Immature natural killer cell (primary cell): ENCODE data around the gene NR2F2. TPM values are rescaled to one million over a fixed set of nuclear protein-coding genes. Genes with fewer than 3 reads are reported as not detected.

Source experiments
- DNase-seq, 3 donors: peaks; one replicate each; pipeline ENCODE4 v3.0.0; 2022; ENCODE audit warnings: mixed read lengths in 1 of 3
- H3K27ac Mint-ChIP-seq, 6 donors: one replicate each; pipeline ENCODE4 v1.8.0; 2020; ENCODE audit warnings: mixed read lengths in 6 of 6, mild to moderate bottlenecking in 5 of 6, inconsistent platforms in 4 of 6, moderate library complexity in 3 of 6
- H3K27me3 Mint-ChIP-seq, 3 donors: one replicate each; pipeline ENCODE4 v1.8.0; 2020 to 2021; ENCODE audit warnings: low read depth in 3 of 3, mild to moderate bottlenecking in 3 of 3, mixed read lengths in 3 of 3, moderate library complexity in 3 of 3, inconsistent platforms in 1 of 3
- H3K36me3 Mint-ChIP-seq, 3 donors: one replicate each; pipeline ENCODE4 v1.8.0; 2020; ENCODE audit warnings: mixed read lengths in 3 of 3, inconsistent platforms in 2 of 3, mild to moderate bottlenecking in 2 of 3
- H3K4me1 Mint-ChIP-seq, 2 donors: one replicate each; pipeline ENCODE4 v1.8.0; 2020; ENCODE audit warnings: inconsistent platforms in 2 of 2, mild to moderate bottlenecking in 2 of 2, mixed read lengths in 2 of 2, moderate library complexity in 1 of 2
- H3K4me3 Mint-ChIP-seq, 5 donors: one replicate each; pipeline ENCODE4 v1.8.0; 2020; ENCODE audit warnings: mild to moderate bottlenecking in 5 of 5, mixed read lengths in 5 of 5, inconsistent platforms in 3 of 5, moderate library complexity in 3 of 5
- H3K9me3 Mint-ChIP-seq, 6 donors: one replicate each; pipeline ENCODE4 v1.8.0; 2020; ENCODE audit warnings: mild to moderate bottlenecking in 6 of 6, mixed read lengths in 6 of 6, inconsistent platforms in 4 of 6, moderate library complexity in 3 of 6
- polyA plus RNA-seq, 3 donors: library from polyadenylated mRNA; unstranded; fragments of 300-500 nt; fragmentation: Illumina TruSeq; gene quantifications; one replicate each; pipeline ENCODE4 v1.2.3, GENCODE V29; 2021

The NR2F2 gene
- polyA plus RNA-seq, 3 donors from 2014 or later: not detected

- H3K9me3 Mint-ChIP-seq: peaks cover 8 to 54% (median 14%) of the 10 kb centered on the region in 6 donors
- peaks cover 34 to 46% of the 10 kb centered on the region in 2 donors for H3K4me1 Mint-ChIP-seq
- H3K36me3 Mint-ChIP-seq: peaks cover 0 to 20% (median 0%) of the 10 kb centered on the region in 3 donors
- peaks cover 65 to 82% (median 68%) of the 10 kb centered on the region in 3 donors for H3K27me3 Mint-ChIP-seq
- no peak overlapping the region for H3K27ac Mint-ChIP-seq
- peak in 1 of 3 donors; percentile 24 for DNase-seq
- peak overlapping the region; percentile 66 to 85 (median 77) for H3K4me3 Mint-ChIP-seq
Observed at GRCh38 chr15:96330064-96330449, 443 bp upstream of the NR2F2 start.

GRCh38 chr15:96331144-96331944 is 844 bp downstream of the NR2F2 start:
- peak overlapping the region in 2 of 6 donors; percentile 53 to 73 for H3K27ac Mint-ChIP-seq
- peaks cover 0 to 13% (median 0%) of the 10 kb centered on the region in 3 donors for H3K36me3 Mint-ChIP-seq
- peak overlapping the region; percentile 66 to 91 (median 76) for H3K4me3 Mint-ChIP-seq
- peaks cover 7 to 44% (median 14%) of the 10 kb centered on the region in 6 donors for H3K9me3 Mint-ChIP-seq
- peaks cover 63 to 74% (median 70%) of the 10 kb centered on the region in 3 donors for H3K27me3 Mint-ChIP-seq
- no peak for DNase-seq
- H3K4me1 Mint-ChIP-seq: peaks cover 34 to 46% of the 10 kb centered on the region in 2 donors

GRCh38 chr15:96331945-96332636 is 1.6 kb downstream of the NR2F2 start:
- Mint-ChIP-seq H3K27ac (peak overlapping the region in 2 of 6 donors; percentile 51 to 53), H3K9me3 (peaks cover 8 to 44% (median 15%) of the 10 kb centered on the region in 6 donors), H3K36me3 (peaks cover 0 to 13% (median 0%) of the 10 kb centered on the region in 3 donors), H3K4me1 (peaks cover 29 to 39% of the 10 kb centered on the region in 2 donors), H3K4me3 (peak overlapping the region; percentile 76 to 87 (median 81)), H3K27me3 (peaks cover 58 to 71% (median 70%) of the 10 kb centered on the region in 3 donors)
- DNase-seq: no peak

GRCh38 chr15:96332637-96333121 is 2.2 kb downstream of the NR2F2 start:
- Mint-ChIP-seq H3K36me3 (peaks cover 0 to 13% (median 0%) of the 10 kb centered on the region in 3 donors), H3K27ac (peak overlapping the region in 1 of 6 donors; percentile 51), H3K27me3 (peaks cover 63 to 72% (median 70%) of the 10 kb centered on the region in 3 donors), H3K9me3 (peaks cover 8 to 45% (median 16%) of the 10 kb centered on the region in 6 donors), H3K4me1 (peaks cover 29 to 38% of the 10 kb centered on the region in 2 donors), H3K4me3 (peak overlapping the region; percentile 71 to 87 (median 81))
- no peak for DNase-seq

- H3K27me3 Mint-ChIP-seq: peaks cover 60 to 68% (median 66%) of the 10 kb centered on the region in 3 donors
- peaks cover 10 to 39% (median 16%) of the 10 kb centered on the region in 6 donors for H3K9me3 Mint-ChIP-seq
- H3K4me1 Mint-ChIP-seq: peaks cover 29 to 38% of the 10 kb centered on the region in 2 donors
- DNase-seq: no peak
- peaks cover 0 to 9% (median 0%) of the 10 kb centered on the region in 3 donors for H3K36me3 Mint-ChIP-seq
- peak overlapping the region; percentile 71 to 87 (median 81) for H3K4me3 Mint-ChIP-seq
- no peak overlapping the region for H3K27ac Mint-ChIP-seq
Observed at GRCh38 chr15:96333131-96334016, 2.9 kb downstream of the NR2F2 start.

- H3K4me1 Mint-ChIP-seq: peaks cover 29 to 37% of the 10 kb centered on the region in 2 donors
- peak overlapping the region in 2 of 5 donors; percentile 25 to 36 for H3K4me3 Mint-ChIP-seq
- peaks cover 61 to 65% (median 64%) of the 10 kb centered on the region in 3 donors for H3K27me3 Mint-ChIP-seq
- H3K27ac Mint-ChIP-seq: no peak overlapping the region
- peaks cover 9 to 39% (median 18%) of the 10 kb centered on the region in 6 donors for H3K9me3 Mint-ChIP-seq
- peaks cover 0 to 7% (median 0%) of the 10 kb centered on the region in 3 donors for H3K36me3 Mint-ChIP-seq
- no peak for DNase-seq
Observed at GRCh38 chr15:96334017-96334704, 3.7 kb downstream of the NR2F2 start.

- no peak overlapping the region for H3K27ac Mint-ChIP-seq
- peaks cover 0 to 3% (median 0%) of the 10 kb centered on the region in 3 donors for H3K36me3 Mint-ChIP-seq
- H3K4me1 Mint-ChIP-seq: peaks cover 24 to 30% of the 10 kb centered on the region in 2 donors
- no peak for DNase-seq
- H3K27me3 Mint-ChIP-seq: peaks cover 57 to 65% (median 63%) of the 10 kb centered on the region in 3 donors
- H3K9me3 Mint-ChIP-seq: peaks cover 6 to 38% (median 17%) of the 10 kb centered on the region in 6 donors
- H3K4me3 Mint-ChIP-seq: peak overlapping the region in 1 of 5 donors; percentile 1
Observed at GRCh38 chr15:96334705-96335410, 4.4 kb downstream of the NR2F2 start.

GRCh38 chr15:96335411-96336024 is 5.0 kb downstream of the NR2F2 start:
- DNase-seq: no peak
- H3K9me3 Mint-ChIP-seq: peaks cover 9 to 41% (median 19%) of the 10 kb centered on the region in 6 donors
- H3K36me3 Mint-ChIP-seq: peaks cover 0 to 3% (median 0%) of the 10 kb centered on the region in 3 donors
- peaks cover 58 to 68% (median 65%) of the 10 kb centered on the region in 3 donors for H3K27me3 Mint-ChIP-seq
- peaks cover 20 to 25% of the 10 kb centered on the region in 2 donors for H3K4me1 Mint-ChIP-seq
- H3K27ac Mint-ChIP-seq: no peak overlapping the region
- H3K4me3 Mint-ChIP-seq: peak overlapping the region in 1 of 5 donors; percentile 1

GRCh38 chr15:96336108-96336595 is 5.7 kb downstream of the NR2F2 start:
- Mint-ChIP-seq H3K4me3 (no peak overlapping the region), H3K9me3 (peaks cover 9 to 37% (median 17%) of the 10 kb centered on the region in 6 donors), H3K36me3 (no peaks in the 10 kb centered on the region)

GRCh38 chr15:96336596-96337364 is 6.3 kb downstream of the NR2F2 start:
- Mint-ChIP-seq H3K4me3 (no peak overlapping the region), H3K36me3 (no peaks in the 10 kb centered on the region), H3K27me3 (peaks cover 56 to 70% (median 65%) of the 10 kb centered on the region in 3 donors), H3K9me3 (peaks cover 7 to 37% (median 17%) of the 10 kb centered on the region in 6 donors), H3K27ac (no peak overlapping the region), H3K4me1 (peaks cover 17 to 22% of the 10 kb centered on the region in 2 donors)
- DNase-seq: no peak

More at GRCh38 chr15:96336108-96336595, 5.7 kb downstream of the NR2F2 start:
- H3K27ac Mint-ChIP-seq: no peak overlapping the region
- H3K27me3 Mint-ChIP-seq: peaks cover 56 to 68% (median 65%) of the 10 kb centered on the region in 3 donors
- H3K4me1 Mint-ChIP-seq: peaks cover 17 to 21% of the 10 kb centered on the region in 2 donors
- DNase-seq: no peak
